ENCODE data around the gene EHMT1. TPM values are rescaled to one million over a fixed set of nuclear protein-coding genes. Genes with fewer than 3 reads are reported as not detected.

EHMT1 gene
- total and polyA plus RNA-seq, 10 of the 15 experiments (the other 5 are each of a cell fraction or from before 2014, with no cell fraction given) = 2.9 to 100 (median 48.1) TPM

DNA sequence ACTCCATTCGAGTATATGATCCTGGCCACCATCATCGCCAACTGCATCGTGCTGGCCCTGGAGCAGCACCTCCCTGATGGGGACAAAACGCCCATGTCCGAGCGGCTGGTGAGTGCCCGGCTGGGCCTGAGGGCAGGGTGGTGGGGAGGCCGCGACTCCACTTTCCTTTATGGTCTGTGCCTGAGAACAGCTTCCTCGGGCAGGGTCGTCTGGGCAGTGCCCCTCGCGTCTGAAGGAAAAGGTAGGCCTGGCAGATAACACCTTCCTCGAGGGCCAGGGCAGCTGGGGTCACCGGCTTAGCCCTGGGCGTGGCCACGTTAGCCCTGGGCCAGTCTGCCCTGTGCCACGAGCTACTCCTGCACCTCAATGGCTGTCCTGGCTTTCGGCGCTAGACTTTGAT, 260.2 kb downstream of the EHMT1 start:
- BruUV-seq (replicated peaks) = no TSS peak
- ChIA-PET POLR2A (no interaction called here), CTCF (no interaction called here), RAD21 (ENCODE audit: unreplicated experiment) (no interaction called here), SMC1A (ENCODE audit: uncharacterized antibody, unreplicated experiment) (no interaction called here)
- Histone ChIP-seq H3K4me1 (ENCODE audit: control insufficient read depth, insufficient read depth, low read length) (no peaks in the 10 kb centered on the region), H3K4me3 (no peak overlapping the region), H4K20me1 (ENCODE audit: control insufficient read depth, insufficient read depth) (no peaks in the 10 kb centered on the region), H3K27ac (ENCODE audit: control insufficient read depth, insufficient read depth) (no peak overlapping the region), H3K4me2 (ENCODE audit: control insufficient read depth, insufficient read depth) (no peak overlapping the region), H3K27me3 (replicated peaks in 1 of 2; ENCODE audit: control insufficient read depth in 2 of 2, insufficient read depth in 2 of 2, low read length in 1 of 2) (no peaks in the 10 kb centered on the region; a peak in 2 of 4 replicates), H2AFZ (ENCODE audit: control insufficient read depth, low read depth, low read length) (no peak overlapping the region), H3K9ac (ENCODE audit: control insufficient read depth, insufficient read depth, low read length) (no peak overlapping the region), H3K79me2 (ENCODE audit: control insufficient read depth, insufficient read depth, low read length) (no peaks in the 10 kb centered on the region), H3K36me3 (ENCODE audit: control insufficient read depth in 2 of 2, insufficient read depth in 2 of 2, low read length in 1 of 2) (no peaks in the 10 kb centered on the region), H3K9me3 (replicated peaks; ENCODE audit: control insufficient read depth, insufficient read depth, low read length) (no peaks in the 10 kb centered on the region; the same call in 2 of the 3 replicates)
- in situ Hi-C loops (cut with MboI) = no loop called here
- FAIRE-seq = no peak
- no peak for DNase-seq (ENCODE audit: low read depth, low spot score)
- intact Hi-C loops (cut with micrococcal nuclease; ENCODE audit: unreplicated experiment) = no loop called here
- TF ChIP-seq CBX5 (IDR thresholded peaks at IDR 0.05; ENCODE audit: low read depth) = no peak
- no peak for TF ChIP-seq SMARCA5 (IDR thresholded peaks at IDR 0.05)
- TF ChIP-seq BRCA1 (IDR thresholded peaks at IDR 0.05; ENCODE audit: low read depth, low read length) = no peak
- TF ChIP-seq MYB (IDR thresholded peaks at IDR 0.05; ENCODE audit: borderline replicate concordance, low read depth, low read length) = no peak
- TF ChIP-seq SMAD1 (IDR thresholded peaks at IDR 0.05; ENCODE audit: low read depth, partially characterized antibody) = no peak
- TF ChIP-seq CHD1 (IDR thresholded peaks at IDR 0.05; ENCODE audit: low read depth, low read length) = no peak
- TF ChIP-seq, protein P1, sequence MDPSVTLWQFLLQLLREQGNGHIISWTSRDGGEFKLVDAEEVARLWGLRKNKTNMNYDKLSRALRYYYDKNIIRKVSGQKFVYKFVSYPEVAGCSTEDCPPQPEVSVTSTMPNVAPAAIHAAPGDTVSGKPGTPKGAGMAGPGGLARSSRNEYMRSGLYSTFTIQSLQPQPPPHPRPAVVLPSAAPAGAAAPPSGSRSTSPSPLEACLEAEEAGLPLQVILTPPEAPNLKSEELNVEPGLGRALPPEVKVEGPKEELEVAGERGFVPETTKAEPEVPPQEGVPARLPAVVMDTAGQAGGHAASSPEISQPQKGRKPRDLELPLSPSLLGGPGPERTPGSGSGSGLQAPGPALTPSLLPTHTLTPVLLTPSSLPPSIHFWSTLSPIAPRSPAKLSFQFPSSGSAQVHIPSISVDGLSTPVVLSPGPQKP (IDR thresholded peaks at IDR 0.05; ENCODE audit: low read depth, low read length) = no peak
- no peak for TF ChIP-seq POLR2AphosphoS2 (IDR thresholded peaks at IDR 0.05; ENCODE audit: low read depth, low read length)
- TF ChIP-seq ZNF622 (IDR thresholded peaks at IDR 0.05) = no peak
- TF ChIP-seq, protein P2, sequence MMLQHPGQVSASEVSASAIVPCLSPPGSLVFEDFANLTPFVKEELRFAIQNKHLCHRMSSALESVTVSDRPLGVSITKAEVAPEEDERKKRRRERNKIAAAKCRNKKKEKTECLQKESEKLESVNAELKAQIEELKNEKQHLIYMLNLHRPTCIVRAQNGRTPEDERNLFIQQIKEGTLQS (IDR thresholded peaks at IDR 0.05; ENCODE audit: borderline replicate concordance, extremely low read depth, low read depth, low read length) = no peak
- TF ChIP-seq IRF4 (IDR thresholded peaks at IDR 0.05; ENCODE audit: low read depth, low read length) = no peak
- TF ChIP-seq, protein P3, sequence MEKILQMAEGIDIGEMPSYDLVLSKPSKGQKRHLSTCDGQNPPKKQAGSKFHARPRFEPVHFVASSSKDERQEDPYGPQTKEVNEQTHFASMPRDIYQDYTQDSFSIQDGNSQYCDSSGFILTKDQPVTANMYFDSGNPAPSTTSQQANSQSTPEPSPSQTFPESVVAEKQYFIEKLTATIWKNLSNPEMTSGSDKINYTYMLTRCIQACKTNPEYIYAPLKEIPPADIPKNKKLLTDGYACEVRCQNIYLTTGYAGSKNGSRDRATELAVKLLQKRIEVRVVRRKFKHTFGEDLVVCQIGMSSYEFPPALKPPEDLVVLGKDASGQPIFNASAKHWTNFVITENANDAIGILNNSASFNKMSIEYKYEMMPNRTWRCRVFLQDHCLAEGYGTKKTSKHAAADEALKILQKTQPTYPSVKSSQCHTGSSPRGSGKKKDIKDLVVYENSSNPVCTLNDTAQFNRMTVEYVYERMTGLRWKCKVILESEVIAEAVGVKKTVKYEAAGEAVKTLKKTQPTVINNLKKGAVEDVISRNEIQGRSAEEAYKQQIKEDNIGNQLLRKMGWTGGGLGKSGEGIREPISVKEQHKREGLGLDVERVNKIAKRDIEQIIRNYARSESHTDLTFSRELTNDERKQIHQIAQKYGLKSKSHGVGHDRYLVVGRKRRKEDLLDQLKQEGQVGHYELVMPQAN (conservative IDR thresholded peaks at IDR 0.05) = no peak
- TF ChIP-seq ZZZ3 (IDR thresholded peaks at IDR 0.05; ENCODE audit: control insufficient read depth, insufficient read length, low read depth) = no peak
- TF ChIP-seq, protein P4, sequence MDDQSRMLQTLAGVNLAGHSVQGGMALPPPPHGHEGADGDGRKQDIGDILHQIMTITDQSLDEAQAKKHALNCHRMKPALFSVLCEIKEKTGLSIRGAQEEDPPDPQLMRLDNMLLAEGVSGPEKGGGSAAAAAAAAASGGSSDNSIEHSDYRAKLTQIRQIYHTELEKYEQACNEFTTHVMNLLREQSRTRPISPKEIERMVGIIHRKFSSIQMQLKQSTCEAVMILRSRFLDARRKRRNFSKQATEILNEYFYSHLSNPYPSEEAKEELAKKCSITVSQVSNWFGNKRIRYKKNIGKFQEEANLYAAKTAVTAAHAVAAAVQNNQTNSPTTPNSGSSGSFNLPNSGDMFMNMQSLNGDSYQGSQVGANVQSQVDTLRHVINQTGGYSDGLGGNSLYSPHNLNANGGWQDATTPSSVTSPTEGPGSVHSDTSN (IDR thresholded peaks at IDR 0.05; ENCODE audit: insufficient replicate concordance, low read depth, low read length) = no peak
- no peak for TF ChIP-seq ZBED1 (IDR thresholded peaks at IDR 0.05; ENCODE audit: borderline replicate concordance)
- no peak for TF ChIP-seq IKZF2 (IDR thresholded peaks at IDR 0.05)
- no peak for TF ChIP-seq CEBPB (IDR thresholded peaks at IDR 0.05; ENCODE audit: borderline replicate concordance in 1 of 2, low read depth in 2 of 2, low read length in 2 of 2)
- TF ChIP-seq, protein P5, sequence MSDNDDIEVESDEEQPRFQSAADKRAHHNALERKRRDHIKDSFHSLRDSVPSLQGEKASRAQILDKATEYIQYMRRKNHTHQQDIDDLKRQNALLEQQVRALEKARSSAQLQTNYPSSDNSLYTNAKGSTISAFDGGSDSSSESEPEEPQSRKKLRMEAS (IDR thresholded peaks at IDR 0.05; ENCODE audit: low read depth, low read length) = no peak
- WGBS (ENCODE audit: insufficient coverage, insufficient replicate concordance, low lambda C conversion rate, missing lambda C conversion rate) = 72% methylated on average over 20 of the region's 20 CpGs
- no peak for ATAC-seq

All from GM12878 (cell line).